HK-2 (cell line): ENCODE results near the gene IL22RA2.
"Not testable (repeated sequence)": the region's sequence is repeated elsewhere in the genome, so short reads cannot be mapped to it uniquely, and the experiment has no call there.

Experiments
- DNase-seq: peaks from one replicate; pipeline ENCODE4 v3.0.0-alpha.2; 2018; ENCODE audit not compliant: unreplicated experiment

Gene IL22RA2

DNA sequence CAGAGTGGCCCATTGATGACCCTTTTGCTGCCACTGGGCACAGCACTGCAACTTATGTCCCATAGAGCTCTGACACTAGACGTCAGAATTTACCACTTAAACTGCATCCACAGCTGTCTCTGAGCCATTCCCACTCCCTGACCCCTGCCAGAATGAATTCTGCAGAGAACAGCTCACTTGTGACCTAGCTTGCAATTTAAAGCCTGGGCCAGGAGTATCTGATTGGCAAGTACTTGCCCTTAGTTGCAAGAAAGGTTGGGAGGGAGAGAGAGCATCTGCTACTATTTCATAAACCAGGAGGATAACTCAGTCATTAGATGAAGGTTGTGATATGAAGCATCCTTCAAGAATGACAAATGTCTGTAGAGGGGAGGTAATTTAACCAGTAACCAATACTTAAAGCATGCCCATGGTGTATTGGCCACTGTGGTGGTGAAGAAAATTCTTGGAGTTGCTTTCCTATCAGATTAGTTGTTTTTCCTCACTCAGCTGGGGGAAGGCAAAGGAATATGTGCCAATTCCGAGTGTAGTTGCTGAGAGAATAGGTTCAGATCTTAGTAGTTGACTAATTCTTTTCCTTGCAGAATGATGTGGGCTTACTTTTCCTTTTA is 46.5 kb downstream of the IL22RA2 start:
- no peak for DNase-seq

DNA sequence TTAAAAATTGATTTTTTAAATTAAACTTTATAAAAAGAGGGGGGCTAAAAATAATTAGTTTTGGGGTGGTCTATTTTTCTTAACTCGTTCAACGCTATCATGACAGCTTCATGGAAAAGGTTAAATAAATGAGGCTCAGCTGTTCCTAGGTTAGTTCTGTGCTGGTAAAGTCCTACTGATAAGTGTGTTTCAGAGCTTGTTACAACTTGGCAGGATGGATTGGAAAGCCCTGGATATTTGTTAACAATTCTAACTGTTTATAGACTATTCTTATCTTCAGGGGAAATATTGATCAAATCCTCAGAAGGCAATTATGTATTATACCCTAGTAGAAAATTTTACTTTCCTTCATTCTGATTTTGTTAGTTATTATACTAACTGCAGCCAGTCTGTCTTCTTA is 50.4 kb downstream of the IL22RA2 start:
- DNase-seq, result no peak

- DNase-seq, result no peak
These were observed 50.8 kb downstream of the IL22RA2 start for GRCh38 chr6:137122612-137123011.

- no peak for DNase-seq
These were observed 51.9 kb downstream of the IL22RA2 start for GRCh38 chr6:137121401-137121997.

DNA sequence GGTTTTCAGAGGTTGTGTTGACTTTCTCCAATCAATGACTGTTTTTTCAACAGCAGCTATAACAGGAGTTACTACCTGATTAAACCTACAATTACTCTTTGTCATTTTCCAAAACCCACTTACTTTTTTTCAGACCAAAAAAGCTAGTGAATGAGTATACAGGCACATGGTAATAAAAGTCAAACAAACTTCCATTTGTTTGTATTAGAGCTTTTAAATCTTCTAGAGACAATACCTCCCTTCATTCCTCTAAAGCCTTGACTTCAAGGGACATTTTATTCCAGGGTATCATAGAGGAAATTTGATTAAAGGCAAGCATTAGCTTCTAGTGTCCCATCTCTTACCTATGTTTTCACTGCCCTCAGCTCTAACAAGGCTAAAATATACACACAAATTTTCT is 52.7 kb downstream of the IL22RA2 start:
- DNase-seq, result no peak

DNA sequence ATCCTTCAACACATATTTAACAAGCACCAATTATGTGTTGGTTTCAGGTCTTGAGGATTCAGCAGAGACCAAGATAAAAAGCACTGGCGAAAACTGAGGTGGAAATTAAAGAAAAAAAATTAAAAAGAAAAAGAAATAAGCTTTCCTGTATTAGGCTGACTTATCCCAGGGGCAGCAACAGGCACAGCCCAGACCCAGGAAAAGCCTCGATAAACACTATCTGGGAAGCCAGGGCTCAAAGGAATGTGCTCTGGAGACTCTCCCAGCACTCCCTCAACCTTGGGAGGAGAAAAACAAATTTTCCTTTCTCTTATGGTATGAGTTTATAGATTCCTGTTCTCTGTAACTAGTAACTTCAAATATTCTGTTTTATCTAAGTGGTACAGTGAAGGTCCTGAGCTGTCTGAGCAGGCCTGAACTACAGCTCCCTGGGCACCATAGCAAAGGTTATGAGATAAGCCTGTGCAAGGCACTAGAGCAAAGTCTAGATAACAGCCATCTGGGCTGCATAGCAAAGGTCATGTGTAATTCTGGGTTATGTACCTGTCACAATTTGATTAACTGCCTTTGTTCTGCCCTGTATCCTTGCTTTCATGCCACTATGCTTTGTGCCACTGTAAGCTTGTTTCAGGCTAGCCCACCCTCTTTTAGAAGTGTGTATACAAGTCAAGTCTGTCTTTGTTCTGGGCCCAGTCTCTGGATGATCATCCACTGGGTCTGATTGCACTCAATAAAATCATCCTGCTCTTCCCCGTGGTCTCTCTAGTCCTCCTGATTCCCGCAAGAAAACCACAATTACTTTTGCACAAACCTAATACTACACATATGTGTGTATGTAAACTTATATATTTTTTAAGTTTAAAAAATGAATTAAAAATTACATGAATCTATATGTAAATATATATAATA is 54.0 kb downstream of the IL22RA2 start:
- no peak for DNase-seq

DNA sequence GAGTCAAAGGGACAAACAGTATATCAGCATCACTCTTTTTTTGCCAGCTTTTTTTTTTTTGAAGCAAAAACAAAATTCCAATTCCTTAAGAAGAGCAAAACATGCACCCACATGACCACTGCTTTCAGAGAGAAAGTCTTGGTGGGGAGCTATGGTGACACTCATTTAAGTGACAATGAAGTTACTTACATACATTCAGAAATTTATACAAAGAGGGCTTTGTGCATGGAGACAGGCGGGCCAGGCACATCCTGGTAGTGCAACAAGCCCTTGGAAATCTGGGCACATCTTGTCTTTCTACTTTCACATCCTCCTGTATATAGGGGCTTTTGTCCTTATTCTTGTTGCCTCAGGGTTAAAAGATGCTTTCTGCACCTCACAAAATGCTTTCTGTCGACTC is 55.9 kb downstream of the IL22RA2 start:
- DNase-seq, result no peak

- DNase-seq, result no peak
These were observed 56.6 kb downstream of the IL22RA2 start for GRCh38 chr6:137116807-137117206.

DNA sequence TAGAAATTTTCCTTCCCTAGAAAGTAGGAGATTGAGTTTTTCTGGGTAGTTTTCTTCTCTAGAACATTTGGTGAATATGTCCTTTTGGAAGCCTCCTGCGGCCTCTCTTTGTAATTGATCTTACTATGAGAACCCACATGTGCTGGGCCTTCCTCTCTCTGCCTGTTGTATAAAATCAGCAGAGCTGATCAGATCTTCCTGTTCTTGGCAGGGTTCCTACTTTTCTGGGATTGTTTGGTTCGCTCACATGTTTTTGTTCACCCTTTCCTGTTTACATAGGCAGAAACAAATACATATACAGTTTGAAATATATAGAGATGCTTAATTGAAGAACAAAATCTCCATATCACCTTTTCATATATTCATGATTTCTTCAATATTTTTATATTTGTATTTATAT is 57.8 kb downstream of the IL22RA2 start:
- DNase-seq, result no peak

DNA sequence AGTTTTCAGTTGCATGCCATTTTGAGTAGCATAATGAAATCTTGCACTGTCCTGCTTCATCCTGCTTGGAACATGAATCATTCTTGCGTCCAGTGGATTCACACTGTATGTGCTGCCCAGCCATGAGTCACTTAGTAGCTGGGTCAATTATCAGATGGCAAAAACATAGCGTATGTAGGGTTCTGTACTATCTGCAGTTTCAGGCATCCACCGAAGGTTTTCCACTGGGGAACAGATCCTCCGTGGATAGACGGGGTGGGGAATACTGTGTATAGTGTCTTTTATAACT is 61.4 kb downstream of the IL22RA2 start:
- DNase-seq, result no peak

DNA sequence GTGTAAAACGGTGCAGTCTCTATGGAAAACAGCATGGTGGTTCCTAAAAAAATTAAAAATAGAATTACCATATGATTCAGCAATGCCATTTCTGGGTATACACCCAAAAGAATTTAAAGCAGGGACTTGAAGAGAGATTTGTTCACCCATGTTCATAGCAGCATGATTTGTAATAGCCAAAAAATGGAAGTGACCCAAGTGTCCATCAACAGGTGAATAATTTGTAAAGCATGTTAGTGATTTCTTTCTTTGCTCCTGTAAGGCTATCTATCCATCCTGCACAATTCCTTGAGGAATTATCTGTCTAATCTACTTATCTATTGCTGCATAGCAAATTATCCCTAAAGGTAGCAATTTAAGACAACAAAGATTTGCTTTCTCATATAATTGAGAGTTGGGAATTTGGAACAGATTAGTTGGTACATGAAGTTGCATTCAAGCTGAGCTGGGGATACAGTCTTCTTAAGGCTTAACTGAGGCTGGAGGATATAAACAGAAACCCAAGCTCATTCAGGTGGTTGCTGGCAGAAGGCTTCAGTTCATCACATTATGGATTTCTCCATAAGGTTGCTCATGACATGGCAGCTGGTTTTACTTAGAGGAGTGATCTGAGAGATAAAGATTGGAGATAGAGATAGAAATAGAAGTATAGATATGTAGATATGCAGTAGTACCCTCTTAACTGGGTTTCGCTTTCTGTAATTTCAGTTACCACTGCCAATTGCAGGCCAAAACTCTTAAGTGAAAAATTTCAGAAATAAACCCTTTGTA is 62.0 kb downstream of the IL22RA2 start:
- no peak for DNase-seq

DNA sequence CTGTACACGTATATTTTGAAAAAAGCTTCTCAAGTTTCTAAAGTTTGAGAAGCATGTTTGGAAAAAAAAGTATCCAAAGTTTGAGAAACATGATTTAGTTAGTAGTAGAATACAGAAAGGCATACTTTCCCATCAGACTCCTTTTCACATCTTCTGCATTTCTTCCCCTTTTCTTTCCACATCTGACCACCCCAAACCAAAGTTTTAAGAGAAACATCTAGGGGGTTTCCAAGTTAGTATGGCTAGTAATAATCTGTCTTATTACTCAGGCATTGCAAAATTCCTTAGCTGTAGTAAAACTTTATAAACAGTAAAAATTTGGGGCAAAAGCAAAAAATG is 65.7 kb downstream of the IL22RA2 start:
- DNase-seq, result no peak

GRCh38 chr6:137107047-137107766 is 66.2 kb downstream of the IL22RA2 start:
- not testable (repeated sequence) for DNase-seq

- DNase-seq, result no peak
These were observed 67.3 kb downstream of the IL22RA2 start for GRCh38 chr6:137106183-137106582.

DNA sequence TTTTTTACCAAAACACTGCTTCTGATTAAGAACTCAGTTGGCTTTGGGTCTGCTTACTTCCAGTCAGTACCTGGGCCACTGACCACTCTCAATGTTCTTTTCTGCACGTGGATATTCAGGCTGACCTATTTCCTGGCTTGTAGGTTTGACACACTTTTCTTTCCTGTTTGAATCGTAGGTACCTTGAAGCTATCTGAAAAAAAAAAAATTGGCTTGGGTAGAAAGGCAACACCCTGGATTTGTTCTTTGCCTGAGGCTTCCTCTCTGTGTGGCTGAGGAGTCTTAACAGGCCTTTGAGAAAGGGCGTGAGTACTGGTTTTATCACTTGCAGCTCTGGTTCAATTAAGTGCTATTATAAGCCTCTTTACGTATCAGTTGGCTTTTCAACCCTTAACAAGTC is 68.1 kb downstream of the IL22RA2 start:
- DNase-seq, result no peak

GRCh38 chr6:137104926-137105325 is 68.5 kb downstream of the IL22RA2 start:
- no peak for DNase-seq

DNA sequence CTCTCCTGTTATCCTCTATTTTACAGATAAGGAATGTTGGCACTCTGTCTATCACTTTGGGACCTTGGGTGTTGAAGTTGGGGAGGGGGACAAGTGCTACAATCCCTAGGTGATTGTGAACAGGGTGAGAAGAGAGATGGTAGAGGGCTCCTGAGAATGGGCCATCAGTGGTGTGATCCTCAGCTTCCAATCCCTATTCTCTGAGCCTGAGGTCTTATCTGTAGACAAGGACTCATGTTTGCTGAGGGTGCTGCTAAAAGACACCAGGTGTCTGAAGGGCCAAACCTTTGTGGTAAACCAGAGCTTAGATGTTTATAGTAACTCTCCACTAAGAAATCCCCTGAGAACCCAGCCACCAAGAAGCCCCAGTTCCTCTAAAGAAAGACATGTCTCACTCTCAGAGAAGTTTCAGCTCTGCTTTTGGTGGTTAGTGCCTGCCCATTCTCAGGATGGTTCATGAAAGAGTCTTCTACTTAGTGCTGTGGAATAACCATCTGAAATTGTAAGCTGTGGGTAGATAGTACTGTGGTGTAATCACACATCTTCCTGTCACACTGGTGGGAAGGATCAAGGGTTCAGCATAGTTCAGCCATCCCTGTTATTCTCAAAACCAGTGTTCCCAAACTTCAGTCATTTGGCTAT is 70.5 kb downstream of the IL22RA2 start:
- no peak for DNase-seq

GRCh38 chr6:137102050-137102848 is 71.2 kb downstream of the IL22RA2 start:
- DNase-seq, result no peak

GRCh38 chr6:137099689-137100403 is 73.6 kb downstream of the IL22RA2 start:
- no peak for DNase-seq

DNA sequence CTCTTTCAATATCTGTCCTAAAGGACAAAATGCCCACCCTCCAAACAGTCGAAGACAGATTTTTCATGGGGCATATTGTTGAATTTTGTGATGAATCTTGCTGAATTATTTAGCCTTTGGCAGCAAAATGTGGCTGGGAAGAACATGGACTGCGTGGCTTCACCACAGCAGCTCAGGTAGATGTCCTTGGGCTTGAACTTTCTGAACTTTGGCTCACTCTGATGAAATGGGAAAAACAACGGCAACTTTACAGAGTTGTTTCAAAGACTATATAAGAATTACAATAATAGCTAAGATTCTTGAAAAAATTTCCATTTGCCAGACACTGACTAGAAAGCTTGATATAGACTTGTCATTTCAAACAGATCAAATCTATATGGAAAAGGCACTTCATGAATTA is 75.9 kb downstream of the IL22RA2 start:
- no peak for DNase-seq
